ENCODE data around the gene USP31.
A peak's percentile ranks its signal among the peaks of the same experiment; 100 is the strongest.
"Not testable (repeated sequence)": the region's sequence is repeated elsewhere in the genome, so short reads cannot be mapped to it uniquely, and the experiment has no call there.

The USP31 gene

DNA sequence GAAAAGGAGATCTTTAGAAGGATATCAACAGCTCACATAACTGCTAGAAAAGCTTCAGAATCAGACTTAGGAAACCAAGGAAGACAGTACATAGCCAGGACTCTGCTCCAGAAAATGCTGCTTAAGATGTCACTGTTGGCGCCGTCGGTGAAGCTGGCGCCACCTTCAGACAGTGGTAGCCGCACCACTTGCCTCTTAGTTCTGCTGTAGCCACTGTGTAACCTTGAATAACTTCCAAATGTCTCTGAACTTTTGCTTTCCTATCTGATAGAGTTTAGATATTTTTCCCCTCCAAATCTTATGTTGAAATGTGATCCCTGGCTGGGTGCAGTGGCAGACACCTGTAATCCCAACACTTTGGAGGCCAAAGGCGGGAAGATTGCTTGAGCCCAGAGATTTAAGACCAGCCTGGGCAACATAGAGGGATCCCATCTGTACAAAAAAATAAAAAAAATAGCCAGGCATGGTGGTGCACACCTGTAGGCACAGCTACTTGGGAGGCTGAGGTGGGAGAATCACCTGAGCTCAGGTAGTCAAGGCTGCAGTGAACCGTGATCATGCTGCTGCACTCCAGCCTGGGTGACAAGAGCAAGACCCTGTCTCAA is 6.3 kb upstream of the USP31 start:
- no peak for DNase-seq

DNA sequence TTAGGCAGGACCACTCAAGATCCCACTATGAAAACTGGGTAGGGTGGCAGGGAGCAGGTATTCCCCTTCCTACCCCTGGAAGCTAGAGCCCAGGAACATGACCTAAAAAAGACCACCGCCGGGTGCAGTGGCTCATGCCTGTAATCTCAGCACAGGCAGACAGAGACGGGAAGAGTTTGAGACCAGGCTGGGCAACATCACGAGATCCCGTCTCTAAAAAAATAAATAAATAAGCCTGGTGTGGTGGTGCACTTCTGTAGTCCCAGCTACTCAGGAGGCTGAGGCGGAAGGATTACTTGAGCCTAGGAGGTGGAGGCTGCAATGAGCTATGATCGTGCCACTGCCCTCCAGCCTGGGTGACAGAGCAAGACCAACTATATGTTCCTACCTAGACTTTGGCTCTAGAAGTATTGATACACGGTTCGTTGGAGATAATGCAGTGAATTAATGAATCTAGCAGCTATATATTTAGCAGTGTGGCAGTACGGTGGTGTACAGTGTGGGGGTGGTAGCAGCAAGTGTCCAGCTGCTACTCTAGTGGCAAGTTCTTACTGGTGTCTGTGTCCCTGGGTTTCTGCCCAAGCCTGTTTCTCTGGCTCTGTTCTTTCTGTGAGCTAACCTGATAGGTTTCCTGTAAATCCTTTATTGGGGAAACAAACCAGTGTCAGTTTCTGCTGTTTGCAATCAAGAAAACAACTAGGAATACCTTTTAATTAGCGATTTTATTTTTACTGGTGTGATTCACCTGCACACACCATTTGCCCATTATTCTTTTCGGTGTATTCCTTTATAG is 3.3 kb upstream of the USP31 start:
- no peak for DNase-seq

DNA sequence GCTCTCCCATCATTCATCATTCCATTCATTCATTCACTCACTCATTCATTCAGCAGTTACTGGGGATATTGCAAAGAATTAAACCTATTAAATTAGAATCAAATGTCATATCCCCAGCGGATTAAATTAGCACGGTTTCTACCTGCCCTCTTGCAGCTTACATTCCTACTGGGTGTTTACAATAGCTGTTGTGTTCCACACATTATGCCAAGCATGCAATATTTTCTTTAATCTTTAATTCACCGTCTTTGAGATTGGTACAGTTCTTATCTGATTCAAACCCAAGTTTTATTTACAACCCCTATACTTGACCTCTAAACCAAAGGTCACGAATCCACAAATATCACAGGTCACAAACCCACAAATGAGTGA is 727 bp upstream of the USP31 start:
- no peak for DNase-seq

DNA sequence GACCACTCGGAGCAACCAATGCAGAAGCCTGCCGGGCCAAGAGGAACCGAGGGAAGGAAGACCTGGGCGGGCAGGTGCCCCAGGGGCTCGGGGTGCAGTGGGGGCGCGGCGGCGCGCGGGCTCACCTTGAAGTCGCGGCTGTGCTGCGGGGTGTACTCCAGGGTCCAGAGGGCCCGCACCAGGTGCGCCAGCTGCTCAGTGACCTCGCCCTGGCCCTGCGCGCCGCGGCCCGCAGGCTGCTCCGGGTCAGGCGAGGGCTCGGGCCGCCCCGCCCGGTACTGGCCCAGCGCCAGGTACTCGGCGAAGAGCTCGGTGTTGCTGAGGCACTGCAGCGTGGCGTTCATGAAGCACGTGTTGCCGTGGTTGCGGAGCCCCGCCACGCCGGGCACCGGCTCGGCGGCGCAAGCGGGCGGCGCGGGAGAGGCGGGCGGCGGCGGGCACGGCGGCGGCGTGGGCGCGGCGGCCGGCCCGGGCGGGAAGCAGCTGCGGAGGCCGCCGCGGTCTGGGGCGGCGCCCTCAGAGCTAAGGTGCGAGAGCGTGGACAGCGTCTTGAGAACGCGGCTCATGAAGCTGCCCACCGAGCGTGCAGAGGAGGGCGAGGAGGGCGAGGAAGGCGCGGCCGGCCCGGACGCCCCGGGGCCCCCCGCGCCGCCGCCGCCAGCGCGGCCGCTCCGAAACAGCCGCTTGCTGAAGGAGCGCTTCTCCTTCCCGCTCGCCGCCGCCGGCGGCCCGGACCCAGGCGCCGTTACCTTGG is 562 bp downstream of the USP31 start:
- peak in 1 of 2 experiments; percentile 70 for DNase-seq

DNA sequence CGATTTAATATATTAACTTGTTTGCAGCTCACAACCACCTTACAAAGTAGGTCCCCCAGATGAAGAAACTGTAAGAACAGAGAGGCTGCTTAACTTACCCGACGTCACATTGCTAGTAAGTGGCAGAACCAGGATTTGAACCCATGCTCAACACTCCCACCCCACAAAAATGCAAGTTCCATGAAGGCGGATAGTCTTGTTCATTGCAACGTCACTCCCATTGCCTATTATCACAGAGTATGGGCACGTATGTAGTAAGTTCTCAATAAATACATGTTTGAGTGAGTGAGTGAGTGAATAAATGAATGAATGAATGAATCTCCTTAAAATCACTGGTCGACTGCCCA is 1.1 kb downstream of the USP31 start:
- DNase-seq: no peak

DNA sequence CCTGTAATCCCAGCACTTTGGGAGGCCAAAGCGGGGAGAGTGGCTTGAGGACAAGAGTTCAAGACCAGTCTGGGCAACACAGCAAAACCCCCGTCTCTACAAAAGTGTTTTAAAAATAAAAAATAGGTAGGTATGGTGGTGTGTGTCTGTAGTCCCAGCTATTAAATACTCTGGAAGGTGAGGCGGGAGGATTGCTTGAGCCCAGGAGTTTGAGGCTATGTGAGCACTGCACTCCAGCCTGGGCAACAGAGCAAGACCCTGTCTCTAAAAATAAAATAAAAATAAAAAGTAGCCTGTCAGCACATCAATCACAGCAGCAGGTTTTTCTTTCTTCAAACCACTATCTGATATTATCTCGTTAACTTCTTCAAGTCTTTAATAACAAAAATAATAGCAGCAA is 1.6 kb downstream of the USP31 start:
- DNase-seq: no peak

DNA sequence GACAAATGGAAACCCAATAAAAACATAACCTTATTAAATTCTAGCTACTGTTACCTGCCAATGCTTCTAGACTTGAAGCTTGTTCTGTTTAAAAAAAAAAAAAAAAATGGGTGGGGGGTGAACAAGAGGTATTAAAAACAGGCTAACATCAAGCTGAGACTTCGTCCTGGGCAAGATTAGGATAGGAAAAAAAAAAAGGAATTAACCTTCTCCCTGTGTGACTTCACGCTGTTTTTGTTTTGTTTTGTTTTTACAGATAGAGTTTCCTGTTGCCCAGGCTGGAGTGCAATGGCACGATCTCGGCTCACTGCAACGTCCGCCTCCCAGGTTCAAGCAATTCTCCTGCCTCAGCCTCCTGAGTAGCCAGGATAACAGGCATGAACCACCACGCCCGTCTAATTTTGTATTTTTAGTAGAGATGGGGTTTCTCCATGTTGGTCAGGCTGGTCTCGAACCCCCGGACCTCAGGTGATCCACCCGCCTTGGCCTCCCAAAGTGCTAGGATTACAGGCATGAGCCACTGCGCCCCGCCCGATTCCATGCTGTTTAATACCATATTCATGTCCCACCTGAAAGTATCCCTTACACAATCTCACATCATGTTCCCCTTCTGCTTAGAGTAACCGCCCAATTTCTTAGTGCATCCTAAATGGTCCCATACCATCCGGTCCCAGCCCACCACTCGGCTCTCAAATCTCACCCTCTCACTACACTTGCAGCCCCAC is 2.2 kb downstream of the USP31 start:
- no peak for DNase-seq

DNA sequence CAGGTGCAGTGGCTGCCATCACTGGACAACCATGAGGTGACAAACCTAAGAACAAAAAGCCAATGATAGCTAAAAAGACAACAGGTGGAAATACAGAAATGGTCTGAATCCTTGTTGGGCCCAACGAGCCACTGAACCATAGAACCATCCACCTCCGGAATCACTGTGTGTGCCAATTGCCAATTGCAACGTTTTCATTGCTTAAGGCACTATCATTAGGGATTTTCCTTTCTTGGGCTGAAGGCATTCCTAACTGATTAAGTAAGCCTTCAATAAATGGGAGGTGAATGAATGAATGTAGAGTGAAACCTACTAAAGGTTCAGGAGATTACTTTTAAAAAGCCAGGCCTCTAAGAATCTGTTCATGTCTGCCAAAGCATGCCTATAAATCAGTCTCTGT is 3.6 kb downstream of the USP31 start:
- DNase-seq: no peak

DNA sequence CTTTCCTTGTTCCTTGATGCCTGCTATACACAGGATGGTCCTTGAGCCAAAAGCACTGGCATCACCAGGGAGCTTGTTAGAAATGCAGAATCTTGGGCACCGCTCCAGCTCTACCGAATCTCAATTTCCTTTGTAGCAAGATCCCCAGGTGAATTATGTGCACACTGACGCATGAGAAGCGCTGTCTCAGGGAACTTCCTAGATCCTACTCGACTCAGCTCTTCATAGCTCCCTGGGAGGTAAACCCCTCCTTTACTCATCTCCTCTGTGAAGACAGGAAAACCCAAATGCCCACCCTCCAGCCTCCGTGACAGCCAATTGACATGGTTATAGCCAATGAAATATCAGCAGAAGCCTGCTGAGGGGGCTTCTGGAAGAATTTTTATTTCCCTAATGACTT is 4.1 kb downstream of the USP31 start:
- DNase-seq: no peak

DNA sequence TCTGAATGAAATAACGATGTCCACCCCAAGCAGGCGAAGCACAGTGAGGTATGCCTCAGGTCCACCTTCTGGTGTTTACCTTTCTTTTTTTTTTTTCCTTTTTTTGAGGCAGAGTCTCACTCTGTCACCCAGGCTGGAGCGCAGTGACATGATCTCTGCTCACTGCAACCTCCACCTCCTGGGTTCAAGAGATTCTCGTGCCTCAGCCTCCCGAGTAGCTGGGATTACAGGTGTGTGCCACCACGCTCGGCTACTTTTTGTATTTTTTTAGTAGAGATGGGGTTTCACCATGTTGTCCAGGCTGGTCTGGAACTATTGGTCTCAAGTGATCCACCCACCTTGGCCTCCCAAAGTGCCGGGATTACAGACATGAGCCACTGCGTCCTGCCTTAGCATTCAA is 4.9 kb downstream of the USP31 start:
- DNase-seq: not testable (repeated sequence)

DNA sequence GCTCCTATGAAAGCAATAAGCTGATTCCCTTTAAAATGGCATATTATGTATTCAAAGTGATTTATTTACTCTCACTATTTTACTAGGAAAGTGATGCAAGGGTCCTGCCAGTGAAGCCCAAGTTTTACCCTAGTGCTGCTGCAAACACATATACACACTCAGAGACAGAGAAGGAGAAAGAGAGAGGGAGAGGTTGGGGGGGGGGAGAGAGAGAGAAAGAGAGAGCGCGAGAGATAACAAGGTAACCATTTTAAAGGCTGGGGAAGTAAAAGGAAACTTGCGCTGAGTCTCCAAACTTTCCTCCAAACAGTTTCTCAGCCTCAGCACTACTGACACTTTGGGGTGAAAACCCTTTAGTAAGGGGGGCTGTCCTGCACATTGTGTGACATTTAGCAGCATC is 5.9 kb downstream of the USP31 start:
- DNase-seq: no peak

DNA sequence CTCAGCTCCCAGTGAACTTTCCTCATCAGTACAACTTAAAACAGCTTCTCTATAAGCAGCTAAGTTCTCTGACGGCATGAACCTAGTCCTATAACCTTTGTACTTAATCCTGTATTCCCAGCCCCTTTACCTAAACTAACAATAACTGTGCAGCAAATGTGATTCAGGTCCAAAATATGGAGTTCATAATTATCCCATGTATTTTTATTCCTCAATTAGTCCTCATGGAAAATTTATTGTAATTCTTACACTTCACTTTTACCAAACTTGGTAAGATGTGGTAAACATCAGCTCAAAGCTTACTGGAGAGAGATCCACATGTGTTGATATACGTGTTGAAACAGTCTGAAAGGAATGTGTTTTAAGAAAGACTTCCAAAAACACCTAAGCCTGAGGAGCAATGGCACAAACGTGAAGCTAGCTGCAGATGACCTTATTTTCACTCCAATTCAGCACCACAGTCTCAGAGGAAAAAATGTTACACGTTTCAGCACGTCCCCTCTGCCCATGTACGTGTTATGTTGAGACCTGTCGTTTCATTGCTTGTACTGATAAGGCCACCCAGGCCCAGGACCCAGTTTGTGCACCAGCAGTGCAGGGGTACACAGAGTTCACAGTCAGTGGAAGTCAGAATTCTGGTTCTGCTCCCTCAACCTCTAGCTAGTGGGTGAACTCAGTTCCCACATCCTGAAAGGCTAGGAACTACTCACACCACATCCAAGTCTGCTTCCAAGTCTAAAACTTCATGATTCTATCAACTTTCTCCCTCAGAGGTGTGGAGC is 7.1 kb downstream of the USP31 start:
- DNase-seq: no peak

DNA sequence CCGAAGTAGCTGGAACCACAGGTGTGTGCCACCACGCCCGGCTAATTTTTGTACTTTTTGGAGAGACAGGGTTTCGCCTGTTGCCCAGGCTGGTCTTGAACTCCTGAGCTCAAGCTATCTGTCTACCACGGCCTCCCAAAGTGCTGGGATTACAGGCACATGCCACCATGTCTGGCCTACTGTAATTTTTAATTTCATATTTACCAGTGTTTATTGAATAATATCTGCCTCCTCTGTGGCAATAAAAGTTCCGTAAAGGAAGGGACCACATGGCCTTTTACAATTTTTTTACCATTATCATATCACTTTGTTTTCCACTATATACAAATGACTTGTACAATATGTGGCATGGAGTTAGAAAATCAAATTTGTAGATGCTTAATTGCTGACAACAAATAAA is 7.8 kb downstream of the USP31 start:
- no peak for DNase-seq

DNA sequence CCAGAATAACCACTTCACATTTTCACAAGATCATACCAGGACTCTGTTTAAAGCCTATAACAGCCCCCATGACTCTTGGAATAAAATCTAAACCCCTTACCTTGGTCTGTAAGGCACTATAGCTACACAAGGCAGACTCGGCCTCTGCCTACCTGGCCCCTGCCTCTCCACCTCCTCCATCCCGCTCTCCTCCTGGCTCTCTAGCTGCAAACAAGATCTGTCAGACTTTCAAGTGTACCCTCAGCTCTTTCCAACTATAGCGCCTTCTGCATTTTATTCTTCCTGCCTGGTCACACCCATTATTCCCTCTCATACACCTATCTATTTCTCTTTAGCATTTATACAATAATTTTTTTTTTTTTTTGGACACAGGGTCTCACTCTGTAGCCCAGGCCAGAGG is 8.2 kb downstream of the USP31 start:
- DNase-seq: no peak

DNA sequence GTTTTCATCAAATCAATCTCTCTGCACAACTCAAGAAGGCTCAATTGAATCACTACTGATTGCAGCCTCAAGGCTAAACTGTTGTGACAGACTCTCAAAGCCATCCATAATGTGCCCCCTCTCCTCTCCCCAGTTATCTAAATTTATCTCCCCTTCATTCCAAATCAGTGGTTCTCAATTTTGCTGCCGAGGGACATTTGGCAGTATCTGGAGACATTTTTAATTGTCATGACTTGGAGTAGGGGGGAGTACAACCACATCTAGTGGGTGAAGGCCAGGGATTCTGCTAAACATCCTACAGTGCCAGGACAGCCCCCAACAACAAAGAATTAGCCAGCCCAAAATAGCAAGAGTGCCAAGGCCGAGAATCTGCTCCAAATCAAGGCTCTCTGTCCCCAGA is 9.1 kb downstream of the USP31 start:
- DNase-seq: no peak

DNA sequence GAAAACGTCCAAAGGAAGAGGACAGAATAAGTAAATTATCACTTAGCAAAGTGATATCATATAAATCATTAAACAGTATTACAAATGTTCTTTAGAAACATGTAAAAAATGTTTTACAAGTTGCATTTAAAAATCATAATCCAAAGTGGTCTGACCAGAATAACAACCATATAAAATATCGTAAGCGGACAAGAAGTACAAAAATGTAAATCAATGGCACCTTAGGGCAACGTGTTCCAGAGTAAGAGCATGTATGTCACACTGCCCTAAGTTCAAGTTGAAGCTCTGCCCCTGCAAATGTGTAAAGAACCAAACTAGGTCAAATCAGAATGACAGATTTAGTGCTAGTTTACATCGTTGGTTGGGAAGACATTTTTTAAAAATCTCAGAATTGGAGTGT is 11.4 kb downstream of the USP31 start:
- no peak for DNase-seq

DNA sequence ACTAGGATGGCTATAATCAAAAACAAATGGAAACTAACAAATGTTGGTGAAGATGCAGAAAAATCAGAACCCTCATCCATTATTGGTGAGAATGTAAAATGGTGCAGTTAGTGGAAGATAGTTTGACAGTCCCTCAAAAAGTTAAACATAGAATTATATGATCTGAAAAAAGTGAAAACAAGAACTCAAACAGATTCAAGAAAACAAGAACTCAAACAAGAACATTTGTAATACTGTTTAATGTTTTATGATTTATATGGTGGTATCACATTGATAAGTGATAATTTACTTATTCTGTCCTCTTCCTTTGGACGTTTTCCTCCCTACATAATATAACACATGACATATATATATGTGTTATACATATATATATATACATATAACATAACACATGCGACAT is 12.0 kb downstream of the USP31 start:
- no peak for DNase-seq

DNA sequence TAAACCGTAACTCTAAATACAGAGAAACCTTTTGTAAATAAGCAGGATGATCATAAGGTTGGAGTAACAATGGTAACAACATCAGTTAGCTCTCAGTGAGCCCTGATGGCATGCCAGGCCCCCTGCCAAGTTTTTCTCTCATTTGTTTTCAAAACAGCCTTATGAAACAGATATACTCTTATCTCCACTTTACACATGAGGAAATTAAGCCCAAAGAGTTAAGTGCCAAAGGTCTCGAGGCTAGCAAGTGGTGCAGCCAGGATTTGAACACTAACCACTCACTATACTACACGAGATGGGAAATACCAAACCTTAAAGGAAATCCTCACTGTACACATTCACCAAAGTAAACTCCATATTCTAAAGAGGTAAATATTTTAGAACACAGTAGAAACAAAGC is 15.0 kb downstream of the USP31 start:
- DNase-seq: no peak

DNA sequence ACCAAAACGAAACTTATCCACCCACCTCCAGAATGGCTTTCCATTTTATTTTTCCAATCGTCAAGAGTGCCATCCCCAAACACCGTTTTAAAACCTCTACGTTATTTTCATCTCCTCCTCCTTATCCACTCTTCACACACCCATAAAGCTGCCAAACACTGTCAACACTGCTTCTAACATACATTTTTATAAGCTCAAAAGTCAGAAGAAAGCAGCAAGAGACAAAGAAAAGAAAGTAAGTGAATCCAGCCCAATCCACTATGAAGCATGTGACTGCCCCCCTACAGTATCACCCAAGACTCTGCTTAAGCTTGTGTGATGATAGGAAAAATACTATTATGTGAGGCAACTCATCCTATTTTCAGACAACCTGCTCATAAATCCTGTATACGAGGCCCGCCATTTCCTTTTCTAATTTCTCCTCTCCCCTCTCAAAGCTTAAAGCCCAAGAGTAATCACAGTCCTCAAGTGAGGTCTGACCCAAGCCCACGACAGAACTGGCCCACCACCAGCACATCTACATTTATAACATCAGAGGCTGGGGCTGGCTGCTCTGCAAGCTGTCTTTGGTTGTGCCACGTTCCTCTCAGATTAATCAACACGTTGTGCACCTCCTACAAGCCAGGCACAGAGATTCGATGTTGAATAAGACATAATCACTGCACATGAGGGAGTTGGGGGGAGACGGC is 16.3 kb downstream of the USP31 start:
- no peak for DNase-seq

DNA sequence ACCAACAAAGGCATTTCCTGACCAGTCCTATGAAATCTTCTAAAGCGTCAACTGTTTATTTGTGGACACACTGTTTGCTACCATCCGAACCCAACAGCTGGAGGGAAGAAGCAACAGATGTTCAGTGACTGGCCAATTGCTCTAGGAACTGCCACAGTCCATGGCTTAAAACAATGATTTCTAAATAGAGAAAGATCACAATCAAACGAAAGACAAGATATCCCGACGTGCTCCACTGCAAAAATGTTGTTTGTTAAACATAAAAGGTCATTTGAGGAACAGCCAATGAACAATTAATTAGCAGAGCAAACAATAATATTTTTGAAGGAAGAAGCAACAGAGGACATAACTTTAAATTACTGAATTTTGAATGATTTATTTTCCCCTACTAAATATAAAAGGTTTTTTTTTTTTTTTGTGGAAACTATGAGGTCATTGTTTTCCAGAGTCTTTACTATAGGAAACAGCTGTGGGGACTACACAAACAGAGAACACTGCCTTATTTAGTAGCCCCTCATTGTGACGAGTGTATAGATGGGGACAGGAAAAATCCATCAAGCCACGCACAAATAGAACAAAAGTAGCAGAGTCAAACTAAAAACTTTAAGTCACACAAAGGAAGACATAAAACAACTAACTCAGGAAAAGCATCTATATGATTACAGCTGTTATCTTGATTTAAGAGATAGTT is 17.2 kb downstream of the USP31 start:
- no peak for DNase-seq

DNA sequence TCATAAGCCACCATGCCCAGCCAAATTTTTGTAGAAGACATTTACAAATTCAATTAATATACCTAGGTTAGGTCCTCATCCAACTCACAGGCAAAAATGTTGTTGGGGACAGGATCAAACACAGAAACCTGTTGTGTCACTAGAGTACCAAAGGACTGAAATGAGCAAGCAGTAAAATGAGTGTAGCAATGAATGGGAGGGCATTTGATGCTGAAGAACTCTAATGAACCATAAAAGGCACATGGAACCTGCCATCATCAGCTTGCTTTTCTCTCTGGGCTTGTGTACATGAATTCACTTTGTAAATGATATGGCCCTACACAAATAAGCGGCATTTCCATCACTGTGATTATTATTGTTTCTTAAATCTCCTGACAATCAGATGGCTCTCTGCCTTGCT is 17.8 kb downstream of the USP31 start:
- DNase-seq: no peak

DNA sequence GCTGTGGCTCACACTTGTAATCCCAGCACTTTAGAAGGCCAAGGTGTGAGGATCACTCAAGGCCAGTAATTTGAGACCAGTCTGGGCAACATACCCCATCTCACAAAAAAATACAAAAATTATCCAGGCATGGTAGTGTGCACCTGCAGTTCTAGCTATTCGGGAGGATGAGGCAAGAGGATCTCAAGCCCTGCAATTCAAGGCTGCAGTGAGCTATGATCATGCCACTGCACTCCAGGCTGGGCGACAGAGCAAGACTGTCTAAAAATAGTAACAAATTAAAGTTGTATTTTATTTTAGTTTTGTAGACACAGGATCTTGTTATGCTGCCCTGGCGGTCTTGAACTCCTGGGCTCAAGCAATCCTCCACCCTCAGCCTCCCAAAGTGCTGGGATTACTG is 18.2 kb downstream of the USP31 start:
- DNase-seq: no peak
